GM19099 (cell line): ENCODE data around the gene ABCC3.
A peak's percentile ranks its signal among the peaks of the same experiment; 100 is the strongest.

ENCODE experiments used
- POLR2A ChIP-seq: IDR thresholded peaks from 3 replicates; pipeline ENCODE4 v1.6.1; 2011; ENCODE audit warnings: low read depth; ENCODE audit not compliant: insufficient read length; ENCODE audit errors: extremely low read depth

ABCC3 gene

DNA sequence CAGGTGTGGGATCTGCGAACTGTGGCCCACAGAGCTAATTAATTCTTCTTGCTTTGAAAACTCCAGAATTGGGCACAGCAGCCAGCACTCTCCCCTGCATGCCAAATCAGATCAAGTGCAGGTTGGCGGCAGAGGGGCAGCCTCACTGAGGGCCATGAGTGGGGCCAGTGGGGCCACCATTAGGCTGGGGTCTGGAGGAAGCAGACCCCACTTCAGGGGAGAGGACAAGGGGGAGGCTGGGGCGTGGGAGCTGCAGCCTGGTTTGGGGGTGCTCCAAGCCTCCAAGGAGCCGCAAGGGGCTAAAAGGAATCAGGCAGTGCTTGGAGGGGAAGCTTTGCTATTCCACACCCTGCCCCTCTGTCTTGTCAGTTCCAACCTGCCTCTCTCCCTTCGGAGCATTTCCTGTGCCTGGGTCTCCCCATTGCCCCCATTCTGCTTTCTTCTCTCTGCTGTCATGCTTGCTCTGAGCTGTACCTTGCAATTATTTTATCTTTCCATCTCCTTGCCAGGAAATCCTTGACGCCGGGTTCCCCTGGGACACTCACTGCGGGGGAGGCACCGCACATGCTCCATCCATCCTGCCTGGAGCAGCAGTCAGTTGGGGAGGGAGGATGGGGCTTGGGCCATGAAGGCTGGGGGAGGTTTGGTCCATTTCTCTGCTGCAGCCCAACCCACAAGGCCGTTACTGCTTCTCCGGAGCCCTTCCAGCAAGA, 3.3 kb upstream of the ABCC3 start:
- TF ChIP-seq POLR2A, result no peak

DNA sequence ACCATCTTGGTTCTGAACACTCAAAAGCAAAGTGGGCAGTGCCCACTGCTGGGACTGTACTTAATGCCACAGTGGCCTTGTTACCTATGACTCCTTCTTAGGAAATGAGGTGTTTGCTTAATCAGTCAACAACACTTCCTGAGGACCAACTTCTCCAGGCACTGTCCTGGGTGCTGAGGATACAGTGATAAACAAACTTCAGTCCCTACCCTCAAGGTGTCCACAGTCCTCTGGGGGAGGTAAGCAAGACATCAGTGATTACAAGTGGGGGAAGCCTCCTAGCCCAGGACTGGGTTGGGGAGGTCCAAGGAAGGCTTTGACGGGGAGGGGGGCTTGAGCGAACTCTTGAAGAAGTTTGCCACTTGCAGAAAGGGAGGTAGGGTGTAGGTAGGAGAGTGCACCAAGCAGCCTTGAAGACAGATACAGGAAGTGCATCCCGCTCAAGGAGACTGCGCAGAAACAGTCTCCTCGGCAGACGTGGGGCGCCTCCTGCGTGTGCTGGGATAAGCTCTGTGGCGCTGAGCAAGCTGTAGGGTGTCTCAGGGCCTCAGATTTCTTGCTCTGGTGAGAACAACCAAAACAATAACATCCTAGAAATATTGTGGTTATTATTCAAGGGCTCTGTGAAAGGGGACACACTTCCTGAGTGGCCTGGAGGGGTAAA, 2.6 kb upstream of the ABCC3 start:
- TF ChIP-seq POLR2A, result no peak

DNA sequence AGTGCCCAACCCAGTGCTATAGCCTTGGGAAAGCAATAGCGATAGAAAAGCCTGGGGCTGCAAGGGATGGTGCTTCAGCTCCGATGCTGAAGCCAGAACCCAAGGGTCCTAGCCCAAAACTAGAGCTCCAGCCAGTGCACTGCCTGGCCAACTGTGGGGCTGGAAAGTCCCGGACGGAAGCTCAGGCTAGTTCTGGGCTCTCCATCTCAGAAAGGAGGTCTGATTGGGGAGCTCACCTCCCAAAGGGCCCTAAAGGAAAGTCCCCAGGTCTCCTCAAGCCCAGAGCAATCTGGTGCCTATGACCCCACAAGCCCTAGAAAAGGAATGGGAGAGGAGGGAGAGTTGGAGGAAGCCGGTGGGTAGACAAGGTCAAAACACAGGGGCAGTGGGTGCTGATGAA, 2.0 kb upstream of the ABCC3 start:
- peak; percentile 61 for TF ChIP-seq POLR2A

DNA sequence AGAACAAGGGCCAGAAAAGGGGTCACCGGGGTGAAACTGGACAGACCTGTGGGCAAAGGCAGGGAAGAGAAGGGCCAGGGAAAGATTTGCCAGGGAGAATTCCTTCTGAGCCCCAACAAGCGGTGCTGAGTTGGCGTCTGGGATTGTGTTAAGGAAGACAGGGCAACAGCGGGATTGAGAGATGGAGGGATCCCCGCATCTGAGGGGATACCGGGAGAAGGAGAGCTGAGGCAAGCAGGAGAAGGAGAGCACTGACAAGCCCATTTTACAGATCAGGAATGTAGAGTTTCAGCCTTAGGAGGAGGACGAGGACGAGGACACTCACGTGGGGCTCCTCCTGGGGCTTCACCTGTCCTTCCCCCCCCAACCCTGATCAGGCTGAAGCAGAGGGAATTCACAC, 998 bp upstream of the ABCC3 start:
- no peak for TF ChIP-seq POLR2A

DNA sequence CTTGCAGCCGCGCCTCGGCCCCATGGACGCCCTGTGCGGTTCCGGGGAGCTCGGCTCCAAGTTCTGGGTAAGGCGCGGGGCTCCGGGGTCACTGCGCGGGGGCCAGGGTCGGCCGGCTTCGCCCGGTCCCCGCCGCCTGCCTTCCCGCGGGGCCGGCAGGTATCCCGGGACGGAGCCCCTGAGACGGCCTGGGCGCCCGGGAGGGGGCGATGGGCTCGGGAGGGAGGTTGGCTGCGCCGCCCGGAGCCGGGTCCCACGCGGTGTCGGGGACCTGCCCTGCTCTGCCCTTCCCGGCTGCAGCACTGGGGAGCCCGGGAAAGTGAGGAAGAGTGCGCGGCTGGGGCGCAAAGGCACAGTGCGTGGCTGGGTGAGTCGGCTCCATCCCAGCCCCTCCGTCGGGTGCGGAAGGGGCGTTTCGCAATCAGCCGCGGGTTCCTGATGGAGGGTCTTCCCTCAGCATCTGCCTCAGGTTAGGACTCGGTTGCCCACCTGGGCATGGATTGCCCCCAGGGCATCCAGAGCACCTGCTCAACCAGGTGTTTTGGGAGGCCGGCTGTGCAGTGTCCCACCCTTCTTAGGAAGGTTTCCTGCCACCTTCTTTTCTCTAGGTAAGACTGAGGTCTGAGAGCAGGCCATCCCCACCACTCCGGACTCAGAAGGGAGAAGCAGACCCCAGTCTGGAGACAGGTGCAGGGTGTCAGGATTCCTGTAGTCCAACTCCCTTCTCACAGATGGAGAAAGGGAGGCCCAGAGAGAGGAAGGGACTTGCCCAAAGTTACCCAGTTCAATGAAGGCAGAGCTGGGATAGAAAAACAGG, 442 bp downstream of the ABCC3 start:
- no peak for TF ChIP-seq POLR2A

- TF ChIP-seq POLR2A, result no peak
Observed at GRCh38 chr17:50635732-50635981, 976 bp downstream of the ABCC3 start.

DNA sequence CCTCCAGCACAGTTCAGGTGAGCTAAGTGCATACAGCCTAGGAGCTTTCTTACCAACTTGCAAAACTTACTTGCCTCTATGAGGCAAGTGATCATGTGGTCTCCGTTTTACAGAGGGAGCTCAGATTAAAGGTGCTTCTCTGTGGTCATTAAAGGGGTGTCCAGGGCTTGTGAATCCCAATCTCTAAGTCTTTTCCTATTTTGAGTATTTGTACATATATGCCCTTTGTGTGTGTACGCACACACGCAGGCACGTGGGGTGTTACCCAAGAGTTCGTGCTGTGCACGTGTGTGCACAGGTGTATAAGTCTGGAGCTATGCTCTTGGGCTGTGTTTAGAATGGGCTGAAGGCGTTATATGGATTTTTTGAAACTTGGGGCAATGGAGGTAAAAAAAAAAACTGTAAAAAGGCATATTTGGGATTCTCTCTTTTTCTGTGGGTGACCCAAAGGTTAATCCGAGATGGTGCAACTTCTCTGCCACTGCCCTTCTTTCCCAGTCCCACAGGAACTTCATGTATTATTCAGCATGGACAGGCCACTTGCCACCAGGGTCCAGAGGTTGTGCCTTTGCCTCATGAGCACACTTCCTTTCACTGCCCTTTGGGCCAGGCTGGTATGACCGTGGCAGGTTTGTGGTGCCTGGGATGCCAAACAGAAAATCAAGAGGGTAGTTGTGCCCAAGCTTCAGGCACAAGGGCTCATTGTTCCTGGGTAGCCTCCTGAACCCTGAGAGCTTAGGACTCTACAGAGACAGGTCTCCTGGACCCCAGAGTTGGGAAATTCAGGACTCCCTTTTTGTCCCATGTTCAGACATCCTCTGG, 1.5 kb downstream of the ABCC3 start:
- TF ChIP-seq POLR2A, result no peak

DNA sequence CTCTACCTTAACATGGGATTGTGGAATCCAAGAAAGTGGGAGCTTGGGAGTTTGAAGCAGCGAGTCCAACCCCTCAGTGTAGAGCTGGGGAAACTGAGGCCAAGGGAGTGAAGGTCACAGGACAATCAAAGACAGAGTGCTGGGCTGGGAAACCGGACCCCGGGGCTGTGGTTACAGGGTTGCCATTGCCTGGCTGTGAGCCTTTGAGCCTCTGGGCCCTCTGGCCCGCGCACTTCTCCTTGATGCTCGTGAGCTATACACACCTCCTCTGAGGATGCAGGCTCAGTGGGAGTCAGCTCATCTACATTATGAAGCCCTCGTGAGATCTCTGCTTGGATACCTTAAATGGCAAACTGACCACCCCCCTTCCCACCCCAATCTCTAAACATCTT, 2.1 kb downstream of the ABCC3 start:
- TF ChIP-seq POLR2A, result no peak

- TF ChIP-seq POLR2A, result no peak
Observed at GRCh38 chr17:50637829-50638605, 3.3 kb downstream of the ABCC3 start.

- TF ChIP-seq POLR2A, result no peak
Observed at GRCh38 chr17:50638606-50638965, 3.9 kb downstream of the ABCC3 start.

GRCh38 chr17:50638966-50639713, 4.5 kb downstream of the ABCC3 start:
- TF ChIP-seq POLR2A, result no peak

DNA sequence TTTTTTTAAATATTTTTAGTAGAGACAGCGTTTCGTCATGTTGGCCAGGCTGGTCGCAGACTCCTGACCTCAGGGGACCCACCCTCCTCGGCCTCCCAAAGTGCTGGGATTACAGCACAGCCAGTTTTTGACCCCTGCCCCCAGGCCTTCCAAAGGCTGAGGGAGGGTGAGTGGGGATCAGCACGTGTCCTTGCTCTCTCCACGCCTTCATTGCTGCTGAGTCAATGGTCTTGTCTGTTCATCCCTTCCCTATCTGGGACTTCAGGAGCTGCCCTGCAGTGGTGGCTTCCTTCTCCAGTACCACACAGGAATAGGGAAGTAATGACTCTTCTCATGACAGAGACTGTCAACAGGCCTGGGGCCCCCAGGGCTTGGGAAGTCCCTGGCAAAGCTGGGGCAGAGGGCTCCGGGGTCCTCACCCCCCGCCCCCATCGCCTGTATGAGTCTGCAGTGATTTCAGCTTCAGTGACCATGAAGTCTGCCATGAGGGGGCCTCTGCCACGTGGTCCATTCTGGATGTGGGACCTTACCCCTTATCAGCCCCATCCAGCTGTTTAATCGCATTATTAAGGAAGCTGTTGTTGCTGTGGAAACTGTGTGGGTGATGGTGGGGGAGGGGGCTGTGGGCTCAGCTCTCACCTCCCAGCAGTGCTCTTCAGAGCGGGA, 6.1 kb downstream of the ABCC3 start:
- no peak for TF ChIP-seq POLR2A

DNA sequence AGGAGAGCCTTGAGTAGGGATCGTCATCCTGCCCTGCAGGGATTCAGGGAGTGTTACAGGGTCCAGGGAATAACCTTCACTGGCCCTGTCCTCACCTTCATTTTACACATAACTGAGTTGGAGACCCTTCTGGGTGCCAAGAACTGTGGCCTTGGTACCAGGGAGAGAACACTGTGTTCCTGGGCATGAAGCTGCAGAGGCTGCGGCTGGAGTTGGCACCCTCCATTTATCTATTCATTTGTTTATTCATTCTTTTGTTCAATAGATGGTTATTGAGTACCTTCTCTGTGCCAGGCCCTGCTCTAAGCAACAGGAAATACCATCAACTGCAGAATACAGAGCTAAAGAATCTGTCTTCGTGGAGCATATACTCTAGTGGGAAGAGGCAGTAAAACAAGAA, 6.7 kb downstream of the ABCC3 start:
- no peak for TF ChIP-seq POLR2A
